K562 (cell line): ENCODE data around the gene ZER1. TPM values are rescaled to one million over a fixed set of nuclear protein-coding genes. Genes with fewer than 3 reads are reported as not detected.
A peak's percentile ranks its signal among the peaks of the same experiment; 100 is the strongest.

ENCODE experiments used
- ATF7 ChIP-seq: fragments of 450-650 bp; IDR thresholded peaks from 2 replicates; pipeline ENCODE4 v1.7.1; 2014; ENCODE audit warnings: mild to moderate bottlenecking, moderate library complexity
- BHLHE40 ChIP-seq: IDR thresholded peaks from 2 replicates; pipeline ENCODE4 v1.6.1; 2011; ENCODE audit warnings: low read length, improper control_type of control experiment
- FIP1L1 ChIP-seq: fragments of 200-400 bp; formaldehyde crosslinking; IDR thresholded peaks from 2 replicates; pipeline ENCODE4 v1.6.1; 2018; ENCODE audit warnings: mild to moderate bottlenecking, low read depth, low read length; ENCODE audit not compliant: poor library complexity, severe bottlenecking
- PYGO2 ChIP-seq: fragments of 450-650 bp; IDR thresholded peaks from 2 replicates; pipeline ENCODE4 v1.6.1; 2016; ENCODE audit warnings: mild to moderate bottlenecking, missing genetic modification characterization, moderate library complexity, missing compliant biosample characterization
- RBBP5 ChIP-seq: fragments of 200-600 bp; sonication (generic); IDR thresholded peaks from 2 replicates; pipeline ENCODE4 v1.6.1; 2012; ENCODE audit warnings: borderline replicate concordance, mild to moderate bottlenecking, low read length, control low read depth, inconsistent platforms; ENCODE audit not compliant: insufficient read depth, poor library complexity, severe bottlenecking
- SRSF9 ChIP-seq: fragments of 200-400 bp; formaldehyde crosslinking; IDR thresholded peaks from 2 replicates; pipeline ENCODE4 v1.6.1; 2017; ENCODE audit warnings: low read depth, low read length, borderline replicate concordance
- YBX1 ChIP-seq: fragments of 450-650 bp; IDR thresholded peaks from 2 replicates; pipeline ENCODE4 v1.7.1; 2016; ENCODE audit warnings: mild to moderate bottlenecking
- polyA plus RNA-seq, 8 experiments: library from polyadenylated mRNA; depleted of rRNA in 4 of 8; stranded (reverse) in 5 of 8; unstranded in 3 of 8; fragments of >200 nt; fragmentation: Nextera tagmentation in 2 of 8; fragmentation: Illumina TruSeq in 1 of 8; extraction: Ambion mirVana in 2 of 8; extraction: Trizol in 1 of 8; gene quantifications; 2 replicates each; pipeline versions ENCODE4 v1.2.1 to v1.2.3, GENCODE V29; 2011 to 2014; ENCODE audit warnings: inconsistent platforms in 1 of 8, missing spikeins in 1 of 8
- total RNA-seq, 7 experiments: library from RNA; depleted of rRNA in 6 of 7; stranded (reverse); fragments of >200 nt in 6 of 7; fragmentation: Illumina TruSeq in 2 of 7; extraction: Trizol in 2 of 7; gene quantifications; 2 replicates each; pipeline versions ENCODE4 v1.2.1 to v1.2.3, GENCODE V29; 2011 to 2021; ENCODE audit warnings: low replicate concordance in 1 of 7
- TF ChIP-seq, protein P1 (sequence below): sonication (generic); formaldehyde crosslinking; IDR thresholded peaks from 2 replicates; pipeline ENCODE4 v1.4.0; 2020; ENCODE audit warnings: mild to moderate bottlenecking, missing genetic modification reagents
- TF ChIP-seq, protein P2 (sequence below): fragments of 450-650 bp; IDR thresholded peaks from 2 replicates; pipeline ENCODE4 v1.7.1; 2018; ENCODE audit warnings: mild to moderate bottlenecking, low read depth; ENCODE audit not compliant: partially characterized antibody
- TF ChIP-seq, protein P3 (sequence below): fragments of 450-650 bp; IDR thresholded peaks from 2 replicates; pipeline ENCODE4 v1.6.1; 2017; ENCODE audit warnings: antibody characterized with exemption, mild to moderate bottlenecking
- TF ChIP-seq, protein P4 (sequence below): fragments of 450-650 bp; formaldehyde crosslinking; IDR thresholded peaks from 2 replicates; pipeline ENCODE4 v1.4.0; 2020; ENCODE audit warnings: mild to moderate bottlenecking, mixed read lengths
- TF ChIP-seq, protein P5 (sequence below): fragments of 250-450 bp; sonication (Bioruptor Pico); IDR thresholded peaks from 2 replicates; pipeline ENCODE4 v1.8.0; 2022; ENCODE audit warnings: inconsistent platforms, mild to moderate bottlenecking, moderate library complexity, borderline replicate concordance
- TF ChIP-seq, protein P6 (sequence below): fragments of 450-650 bp; IDR thresholded peaks from 2 replicates; pipeline ENCODE4 v1.6.1; 2016; ENCODE audit warnings: antibody characterized with exemption

The ZER1 gene
- total and polyA plus RNA-seq, 9 of the 15 experiments (the other 6 are each of a cell fraction or from before 2014, with no cell fraction given), result 0.07 to 10.7 (median 6.2) TPM

DNA sequence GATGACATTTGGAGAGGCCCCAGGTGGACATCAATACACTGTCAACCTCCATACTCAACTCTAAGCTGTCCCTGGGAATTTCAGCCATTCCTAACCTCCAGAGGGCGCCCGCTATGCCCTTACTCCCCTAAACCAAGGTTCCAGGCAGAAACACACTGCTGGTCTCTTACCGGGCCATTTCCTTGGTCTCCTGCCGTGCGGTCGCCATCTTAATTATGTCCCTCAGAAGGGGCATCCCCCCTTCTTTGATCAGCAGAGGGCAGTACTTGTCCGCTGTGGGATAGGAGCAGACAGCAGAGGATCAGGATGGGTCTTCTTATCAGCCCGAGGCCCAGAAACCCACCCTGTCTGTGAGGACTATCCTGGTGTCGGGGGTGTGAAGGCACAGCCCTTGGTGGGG, 38.5 kb downstream of the ZER1 start (continued):
- TF ChIP-seq, protein P1, sequence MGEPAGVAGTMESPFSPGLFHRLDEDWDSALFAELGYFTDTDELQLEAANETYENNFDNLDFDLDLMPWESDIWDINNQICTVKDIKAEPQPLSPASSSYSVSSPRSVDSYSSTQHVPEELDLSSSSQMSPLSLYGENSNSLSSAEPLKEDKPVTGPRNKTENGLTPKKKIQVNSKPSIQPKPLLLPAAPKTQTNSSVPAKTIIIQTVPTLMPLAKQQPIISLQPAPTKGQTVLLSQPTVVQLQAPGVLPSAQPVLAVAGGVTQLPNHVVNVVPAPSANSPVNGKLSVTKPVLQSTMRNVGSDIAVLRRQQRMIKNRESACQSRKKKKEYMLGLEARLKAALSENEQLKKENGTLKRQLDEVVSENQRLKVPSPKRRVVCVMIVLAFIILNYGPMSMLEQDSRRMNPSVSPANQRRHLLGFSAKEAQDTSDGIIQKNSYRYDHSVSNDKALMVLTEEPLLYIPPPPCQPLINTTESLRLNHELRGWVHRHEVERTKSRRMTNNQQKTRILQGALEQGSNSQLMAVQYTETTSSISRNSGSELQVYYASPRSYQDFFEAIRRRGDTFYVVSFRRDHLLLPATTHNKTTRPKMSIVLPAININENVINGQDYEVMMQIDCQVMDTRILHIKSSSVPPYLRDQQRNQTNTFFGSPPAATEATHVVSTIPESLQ (CRISPR knock-in tag), result no peak
- peak; percentile 59; the same call in 1 of the 2 replicates for TF ChIP-seq BHLHE40
- no peak for TF ChIP-seq YBX1
- TF ChIP-seq PYGO2 (tag), result no peak
- TF ChIP-seq, protein P2, sequence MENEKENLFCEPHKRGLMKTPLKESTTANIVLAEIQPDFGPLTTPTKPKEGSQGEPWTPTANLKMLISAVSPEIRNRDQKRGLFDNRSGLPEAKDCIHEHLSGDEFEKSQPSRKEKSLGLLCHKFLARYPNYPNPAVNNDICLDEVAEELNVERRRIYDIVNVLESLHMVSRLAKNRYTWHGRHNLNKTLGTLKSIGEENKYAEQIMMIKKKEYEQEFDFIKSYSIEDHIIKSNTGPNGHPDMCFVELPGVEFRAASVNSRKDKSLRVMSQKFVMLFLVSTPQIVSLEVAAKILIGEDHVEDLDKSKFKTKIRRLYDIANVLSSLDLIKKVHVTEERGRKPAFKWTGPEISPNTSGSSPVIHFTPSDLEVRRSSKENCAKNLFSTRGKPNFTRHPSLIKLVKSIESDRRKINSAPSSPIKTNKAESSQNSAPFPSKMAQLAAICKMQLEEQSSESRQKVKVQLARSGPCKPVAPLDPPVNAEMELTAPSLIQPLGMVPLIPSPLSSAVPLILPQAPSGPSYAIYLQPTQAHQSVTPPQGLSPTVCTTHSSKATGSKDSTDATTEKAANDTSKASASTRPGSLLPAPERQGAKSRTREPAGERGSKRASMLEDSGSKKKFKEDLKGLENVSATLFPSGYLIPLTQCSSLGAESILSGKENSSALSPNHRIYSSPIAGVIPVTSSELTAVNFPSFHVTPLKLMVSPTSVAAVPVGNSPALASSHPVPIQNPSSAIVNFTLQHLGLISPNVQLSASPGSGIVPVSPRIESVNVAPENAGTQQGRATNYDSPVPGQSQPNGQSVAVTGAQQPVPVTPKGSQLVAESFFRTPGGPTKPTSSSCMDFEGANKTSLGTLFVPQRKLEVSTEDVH, result no peak
- peak; percentile 53; the same call in 1 of the 2 replicates for TF ChIP-seq ATF7
- TF ChIP-seq, protein P3, sequence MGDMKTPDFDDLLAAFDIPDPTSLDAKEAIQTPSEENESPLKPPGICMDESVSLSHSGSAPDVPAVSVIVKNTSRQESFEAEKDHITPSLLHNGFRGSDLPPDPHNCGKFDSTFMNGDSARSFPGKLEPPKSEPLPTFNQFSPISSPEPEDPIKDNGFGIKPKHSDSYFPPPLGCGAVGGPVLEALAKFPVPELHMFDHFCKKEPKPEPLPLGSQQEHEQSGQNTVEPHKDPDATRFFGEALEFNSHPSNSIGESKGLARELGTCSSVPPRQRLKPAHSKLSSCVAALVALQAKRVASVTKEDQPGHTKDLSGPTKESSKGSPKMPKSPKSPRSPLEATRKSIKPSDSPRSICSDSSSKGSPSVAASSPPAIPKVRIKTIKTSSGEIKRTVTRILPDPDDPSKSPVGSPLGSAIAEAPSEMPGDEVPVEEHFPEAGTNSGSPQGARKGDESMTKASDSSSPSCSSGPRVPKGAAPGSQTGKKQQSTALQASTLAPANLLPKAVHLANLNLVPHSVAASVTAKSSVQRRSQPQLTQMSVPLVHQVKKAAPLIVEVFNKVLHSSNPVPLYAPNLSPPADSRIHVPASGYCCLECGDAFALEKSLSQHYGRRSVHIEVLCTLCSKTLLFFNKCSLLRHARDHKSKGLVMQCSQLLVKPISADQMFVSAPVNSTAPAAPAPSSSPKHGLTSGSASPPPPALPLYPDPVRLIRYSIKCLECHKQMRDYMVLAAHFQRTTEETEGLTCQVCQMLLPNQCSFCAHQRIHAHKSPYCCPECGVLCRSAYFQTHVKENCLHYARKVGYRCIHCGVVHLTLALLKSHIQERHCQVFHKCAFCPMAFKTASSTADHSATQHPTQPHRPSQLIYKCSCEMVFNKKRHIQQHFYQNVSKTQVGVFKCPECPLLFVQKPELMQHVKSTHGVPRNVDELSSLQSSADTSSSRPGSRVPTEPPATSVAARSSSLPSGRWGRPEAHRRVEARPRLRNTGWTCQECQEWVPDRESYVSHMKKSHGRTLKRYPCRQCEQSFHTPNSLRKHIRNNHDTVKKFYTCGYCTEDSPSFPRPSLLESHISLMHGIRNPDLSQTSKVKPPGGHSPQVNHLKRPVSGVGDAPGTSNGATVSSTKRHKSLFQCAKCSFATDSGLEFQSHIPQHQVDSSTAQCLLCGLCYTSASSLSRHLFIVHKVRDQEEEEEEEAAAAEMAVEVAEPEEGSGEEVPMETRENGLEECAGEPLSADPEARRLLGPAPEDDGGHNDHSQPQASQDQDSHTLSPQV, result peak; percentile 83
- TF ChIP-seq, protein P4, sequence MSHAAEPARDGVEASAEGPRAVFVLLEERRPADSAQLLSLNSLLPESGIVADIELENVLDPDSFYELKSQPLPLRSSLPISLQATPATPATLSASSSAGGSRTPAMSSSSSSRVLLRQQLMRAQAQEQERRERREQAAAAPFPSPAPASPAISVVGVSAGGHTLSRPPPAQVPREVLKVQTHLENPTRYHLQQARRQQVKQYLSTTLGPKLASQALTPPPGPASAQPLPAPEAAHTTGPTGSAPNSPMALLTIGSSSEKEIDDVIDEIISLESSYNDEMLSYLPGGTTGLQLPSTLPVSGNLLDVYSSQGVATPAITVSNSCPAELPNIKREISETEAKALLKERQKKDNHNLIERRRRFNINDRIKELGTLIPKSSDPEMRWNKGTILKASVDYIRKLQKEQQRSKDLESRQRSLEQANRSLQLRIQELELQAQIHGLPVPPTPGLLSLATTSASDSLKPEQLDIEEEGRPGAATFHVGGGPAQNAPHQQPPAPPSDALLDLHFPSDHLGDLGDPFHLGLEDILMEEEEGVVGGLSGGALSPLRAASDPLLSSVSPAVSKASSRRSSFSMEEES (CRISPR knock-in tag), result no peak
- TF ChIP-seq, protein P5, sequence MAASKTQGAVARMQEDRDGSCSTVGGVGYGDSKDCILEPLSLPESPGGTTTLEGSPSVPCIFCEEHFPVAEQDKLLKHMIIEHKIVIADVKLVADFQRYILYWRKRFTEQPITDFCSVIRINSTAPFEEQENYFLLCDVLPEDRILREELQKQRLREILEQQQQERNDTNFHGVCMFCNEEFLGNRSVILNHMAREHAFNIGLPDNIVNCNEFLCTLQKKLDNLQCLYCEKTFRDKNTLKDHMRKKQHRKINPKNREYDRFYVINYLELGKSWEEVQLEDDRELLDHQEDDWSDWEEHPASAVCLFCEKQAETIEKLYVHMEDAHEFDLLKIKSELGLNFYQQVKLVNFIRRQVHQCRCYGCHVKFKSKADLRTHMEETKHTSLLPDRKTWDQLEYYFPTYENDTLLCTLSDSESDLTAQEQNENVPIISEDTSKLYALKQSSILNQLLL, result no peak
- TF ChIP-seq FIP1L1, result no peak
- TF ChIP-seq, protein P6, sequence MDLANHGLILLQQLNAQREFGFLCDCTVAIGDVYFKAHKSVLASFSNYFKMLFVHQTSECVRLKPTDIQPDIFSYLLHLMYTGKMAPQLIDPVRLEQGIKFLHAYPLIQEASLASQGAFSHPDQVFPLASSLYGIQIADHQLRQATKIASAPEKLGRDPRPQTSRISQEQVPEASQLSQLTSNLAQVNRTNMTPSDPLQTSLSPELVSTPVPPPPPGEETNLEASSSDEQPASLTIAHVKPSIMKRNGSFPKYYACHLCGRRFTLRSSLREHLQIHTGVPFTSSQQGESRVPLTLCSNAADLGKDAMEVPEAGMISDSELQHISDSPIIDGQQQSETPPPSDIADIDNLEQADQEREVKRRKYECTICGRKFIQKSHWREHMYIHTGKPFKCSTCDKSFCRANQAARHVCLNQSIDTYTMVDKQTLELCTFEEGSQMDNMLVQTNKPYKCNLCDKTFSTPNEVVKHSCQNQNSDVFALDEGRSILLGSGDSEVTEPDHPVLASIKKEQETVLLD, result no peak; the same call in 1 of the 2 replicates
- no peak for TF ChIP-seq SRSF9
- no peak for TF ChIP-seq RBBP5
